Suprapubic skin (tissue), 4 donors: Measurements from ENCODE around the gene GCSAM. TPM values are rescaled to one million over a fixed set of nuclear protein-coding genes. Genes with fewer than 3 reads are reported as not detected.

Source experiments
- DNase-seq, 2 donors: peaks; one replicate each; pipeline ENCODE4 v3.0.0-alpha.2; 2019; ENCODE audit warnings: low spot score in 2 of 2
- H3K27ac ChIP-seq: fragments of 200-600 bp; sonication (generic); one replicate; pipeline ENCODE4 v1.5.1; 2019
- H3K27me3 ChIP-seq: fragments of 200-600 bp; sonication (generic); one replicate; pipeline ENCODE4 v1.5.1; 2019
- H3K36me3 ChIP-seq: fragments of 200-600 bp; sonication (generic); one replicate; pipeline ENCODE4 v1.5.1; 2019
- H3K4me1 ChIP-seq: fragments of 200-600 bp; sonication (generic); one replicate; pipeline ENCODE4 v1.5.1; 2019
- H3K4me3 ChIP-seq: fragments of 200-600 bp; sonication (generic); one replicate; pipeline ENCODE4 v1.5.1; 2019; ENCODE audit warnings: mild to moderate bottlenecking
- H3K9me3 ChIP-seq: fragments of 200-600 bp; sonication (generic); one replicate; pipeline ENCODE4 v1.5.1; 2019
- CTCF ChIP-seq, 2 donors: fragments of 200-600 bp in 1 of 2; fragments of 450-650 bp in 1 of 2; sonication (generic) in 1 of 2; IDR thresholded peaks; one replicate each; pipeline ENCODE4 v1.5.1; 2016 to 2019; ENCODE audit warnings: antibody characterized with exemption in 2 of 2, mild to moderate bottlenecking in 1 of 2, moderate library complexity in 1 of 2
- EP300 ChIP-seq: sonication (generic); formaldehyde crosslinking; IDR thresholded peaks from one replicate; pipeline ENCODE4 v1.6.1; 2017; ENCODE audit warnings: antibody characterized with exemption
- POLR2A ChIP-seq, 2 donors: fragments of 450-650 bp; IDR thresholded peaks; one replicate each; pipeline ENCODE4 v1.6.1; 2017; ENCODE audit warnings: antibody characterized with exemption in 2 of 2, mild to moderate bottlenecking in 2 of 2, moderate library complexity in 2 of 2
- POLR2AphosphoS5 ChIP-seq, 3 donors: sonication (generic); formaldehyde crosslinking; IDR thresholded peaks; one replicate each; pipeline ENCODE4 v1.6.1; 2017; ENCODE audit warnings: antibody characterized with exemption in 3 of 3
- WGBS: methylation state at CpG from one replicate; pipeline ENCODE4 v1.1.5; 2018; 5-methylcytosine and 5-hydroxymethylcytosine counted together
- total RNA-seq, 4 donors: library from RNA; depleted of rRNA; stranded (reverse); fragments of >200 nt; gene quantifications; one replicate each; pipeline ENCODE4 v1.1.0, GENCODE V29; 2016

The GCSAM gene
- total RNA-seq, 4 donors from 2014 or later = 0.62 to 1.4 (median 1.3) TPM

GRCh38 chr3:112130638-112130993 lies 2.4 kb downstream of the GCSAM start:
- H3K36me3 ChIP-seq = no peaks in the 10 kb centered on the region
- DNase-seq = no peak
- no peaks in the 10 kb centered on the region for H3K9me3 ChIP-seq
- H3K4me1 ChIP-seq = peaks cover 21% of the 10 kb centered on the region
- no peak overlapping the region for H3K4me3 ChIP-seq
- H3K27ac ChIP-seq = no peak overlapping the region
- no peak for TF ChIP-seq CTCF (IDR thresholded peaks at IDR 0.05)
- TF ChIP-seq EP300 = no peak
- TF ChIP-seq POLR2AphosphoS5 (IDR thresholded peaks at IDR 0.05) = no peak
- no peak for TF ChIP-seq POLR2A (IDR thresholded peaks at IDR 0.05)
- H3K27me3 ChIP-seq = no peaks in the 10 kb centered on the region
- WGBS = 72% methylated on average over 3 of the region's 3 CpGs

- no peak for DNase-seq
- Histone ChIP-seq H3K4me3 (no peak overlapping the region), H3K27ac (no peak overlapping the region), H3K27me3 (no peaks in the 10 kb centered on the region), H3K36me3 (no peaks in the 10 kb centered on the region), H3K9me3 (no peaks in the 10 kb centered on the region), H3K4me1 (peaks cover 21% of the 10 kb centered on the region)
- WGBS = 91% methylated on average over 4 of the region's 4 CpGs
- TF ChIP-seq CTCF (IDR thresholded peaks at IDR 0.05) (no peak), EP300 (no peak), POLR2A (IDR thresholded peaks at IDR 0.05) (no peak), POLR2AphosphoS5 (IDR thresholded peaks at IDR 0.05) (no peak)
These were observed 3.0 kb downstream of the GCSAM start for GRCh38 chr3:112129925-112130637.

- Histone ChIP-seq H3K27ac (no peak overlapping the region), H3K4me3 (no peak overlapping the region), H3K4me1 (peaks cover 21% of the 10 kb centered on the region), H3K36me3 (no peaks in the 10 kb centered on the region), H3K27me3 (no peaks in the 10 kb centered on the region), H3K9me3 (no peaks in the 10 kb centered on the region)
- 54% methylated on average over 7 of the region's 7 CpGs for whole genome bisulfite sequencing
- no peak for DNase-seq
- TF ChIP-seq CTCF (IDR thresholded peaks at IDR 0.05) (no peak), EP300 (no peak)
These were observed 4.0 kb downstream of the GCSAM start for GRCh38 chr3:112128843-112129727.

GRCh38 chr3:112127522-112128494 lies 5.2 kb downstream of the GCSAM start:
- peaks cover 21% of the 10 kb centered on the region for H3K4me1 ChIP-seq
- H3K9me3 ChIP-seq = no peaks in the 10 kb centered on the region
- no peak overlapping the region for H3K27ac ChIP-seq
- H3K27me3 ChIP-seq = no peaks in the 10 kb centered on the region
- 75% methylated on average over 10 of the region's 10 CpGs for WGBS
- TF ChIP-seq EP300 (no peak), CTCF (IDR thresholded peaks at IDR 0.05) (no peak), POLR2A (IDR thresholded peaks at IDR 0.05) (no peak)
- H3K36me3 ChIP-seq = no peaks in the 10 kb centered on the region
- no peak for DNase-seq
- H3K4me3 ChIP-seq = no peak overlapping the region
